ENCODE measurements around the gene ATP1A3.

GRCh38 chr19:41990615-41991014 lies 3.4 kb downstream of the ATP1A3 start:
- TF ChIP-seq CTCF (IDR thresholded peaks at IDR 0.05) (no peak), POLR2AphosphoS5 (IDR thresholded peaks at IDR 0.05; ENCODE audit: low read depth, low read length) (no peak), MEF2A (IDR thresholded peaks at IDR 0.05; ENCODE audit: borderline replicate concordance, low read depth) (no peak), RAD21 (IDR thresholded peaks at IDR 0.05; ENCODE audit: low read length) (no peak), SMC3 (IDR thresholded peaks at IDR 0.05; ENCODE audit: low read depth, low read length) (no peak), REST (IDR thresholded peaks at IDR 0.05; ENCODE audit: low read depth, low read length) (no peak), MAX (IDR thresholded peaks at IDR 0.05; ENCODE audit: low read depth) (no peak), FOXJ3 (CRISPR knock-in tag; IDR thresholded peaks at IDR 0.05) (no peak), EZH2phosphoT487 (IDR thresholded peaks at IDR 0.05; ENCODE audit: borderline replicate concordance, low read depth) (no peak)

Data from SK-N-SH (cell line).